NCI-H2107 treated with DMSO at 0.1 percent for 48 hours (cell line): ENCODE results near the gene HPCAL4.

Experiments
- DNase-seq: peaks from one replicate; lab custom pipeline; 2025; ENCODE audit not compliant: unreplicated experiment; lab: John Stamatoyannopoulos, UW

HPCAL4 gene

DNA sequence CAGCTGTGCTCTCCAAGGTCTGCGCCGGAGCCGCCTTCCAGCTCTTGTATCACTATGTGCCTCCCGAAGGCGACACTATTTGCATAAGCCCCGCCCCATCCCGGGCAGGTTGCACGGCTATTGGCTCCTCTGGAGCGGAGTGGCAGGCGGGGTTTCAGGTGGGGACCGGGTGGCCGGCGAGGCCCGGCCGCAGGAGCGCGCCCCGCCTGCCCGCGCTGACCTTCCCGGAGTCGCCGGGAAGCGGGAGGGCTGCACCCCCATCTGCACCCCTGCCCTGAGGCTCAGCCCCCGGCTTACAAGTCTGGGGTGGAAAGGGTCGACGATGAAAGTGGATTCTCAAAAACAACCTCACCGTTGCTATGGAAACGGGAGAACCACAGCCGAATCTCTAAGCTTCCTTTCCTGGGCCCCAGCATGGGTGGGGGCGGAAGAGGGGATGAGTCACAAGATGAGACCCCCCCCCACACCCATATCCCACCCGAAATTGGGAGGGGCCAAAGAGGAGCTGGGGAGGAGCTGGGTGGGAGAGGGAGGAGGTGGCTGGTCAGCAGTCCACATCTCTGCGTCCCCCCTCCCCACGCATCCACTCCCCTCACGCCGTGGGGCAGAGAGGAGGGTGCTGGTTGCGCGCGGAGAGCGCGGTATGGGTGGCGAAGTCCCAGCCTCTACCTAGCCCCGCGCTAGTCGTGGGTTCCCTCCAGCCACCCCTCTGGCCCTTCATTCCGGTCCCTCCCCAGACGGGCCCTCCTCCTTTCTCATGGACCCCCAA lies at the start of gene HPCAL4:
TSS of gene HPCAL4 (minus strand) at position 51 of the 769 bp plus-strand sequence. CDS start 6,830 bp downstream, outside the sequence.
- peak; percentile 100 for DNase-seq

GRCh38 chr1:39738622-39739366 lies 47.6 kb upstream of the HPCAL4 start, which contains the start of gene PPIE:
Gene PPIE (plus strand): TSS chr1:39738882. CDS start chr1:39738901, 19 bp downstream.
- peak; percentile 100 for DNase-seq

DNA sequence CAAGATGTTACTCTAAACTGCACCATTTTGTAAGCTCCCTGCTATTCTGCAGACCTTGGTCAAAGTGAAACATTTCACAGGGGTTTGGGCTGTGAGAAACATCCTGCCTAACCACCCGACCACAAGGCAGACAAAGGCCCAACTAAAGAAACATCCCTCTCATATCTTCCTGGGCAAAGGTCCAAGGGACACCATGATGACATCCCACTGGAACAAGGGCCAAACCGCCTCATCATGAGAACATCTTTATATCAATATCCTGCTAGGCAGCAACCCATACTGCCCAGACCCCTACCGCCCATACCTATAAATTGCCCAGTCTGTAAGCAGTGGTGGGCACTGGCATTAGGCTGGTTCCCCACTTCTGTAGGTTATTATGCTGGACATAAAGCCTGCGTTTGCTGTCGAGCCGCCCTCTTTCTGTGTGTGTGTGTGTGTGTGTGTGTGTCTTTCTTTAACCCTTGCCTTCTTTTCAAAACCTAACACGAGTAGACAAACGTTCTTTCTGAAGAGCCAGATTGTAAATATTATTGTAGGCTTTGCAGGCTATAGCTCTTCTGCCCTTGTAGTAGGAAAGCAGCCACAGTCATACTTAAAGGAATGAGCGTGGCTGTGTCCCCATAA lies 46.4 kb upstream of the HPCAL4 start:
- no peak for DNase-seq

DNA sequence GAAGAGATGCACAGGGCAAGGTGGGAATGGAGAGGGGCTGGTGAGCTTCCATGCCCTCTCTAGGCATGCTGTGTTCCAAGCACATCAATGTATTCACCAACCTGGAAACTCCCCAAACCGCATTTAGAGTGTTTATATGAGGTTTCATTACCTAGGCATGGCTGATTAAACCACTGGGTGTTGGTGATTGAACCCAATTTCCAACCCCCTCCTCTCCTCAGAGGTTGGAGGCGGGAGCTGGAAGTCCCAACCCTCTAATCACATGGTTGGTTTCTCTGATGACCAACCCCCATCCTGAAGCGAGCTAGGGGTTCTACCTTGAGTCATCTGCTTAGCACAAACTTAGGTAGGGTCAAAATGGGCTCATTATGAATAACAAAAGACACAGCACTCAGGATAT lies 44.5 kb upstream of the HPCAL4 start:
- peak; percentile 99 for DNase-seq

GRCh38 chr1:39733161-39733560 lies 41.9 kb upstream of the HPCAL4 start:
- DNase-seq = peak; percentile 98

DNA sequence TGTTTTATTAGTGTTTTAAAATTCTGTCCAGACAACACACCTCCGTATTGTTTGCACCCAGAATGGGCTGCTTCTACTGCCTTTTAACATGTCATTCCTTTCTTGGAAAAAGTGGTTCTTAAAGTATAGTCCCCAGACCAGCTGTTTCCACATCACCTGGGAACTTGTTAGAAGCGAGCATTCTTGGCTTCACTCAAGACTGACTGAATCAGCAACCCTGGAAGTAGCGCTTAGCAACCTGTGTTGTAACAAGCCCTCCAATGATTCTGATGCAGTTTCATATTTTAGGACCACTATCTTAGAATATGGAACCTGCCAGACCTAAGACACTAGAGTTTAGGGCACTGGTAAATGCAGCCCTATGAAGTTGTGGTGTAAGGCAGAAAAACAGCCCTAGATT lies 41.5 kb upstream of the HPCAL4 start:
- no peak for DNase-seq

DNA sequence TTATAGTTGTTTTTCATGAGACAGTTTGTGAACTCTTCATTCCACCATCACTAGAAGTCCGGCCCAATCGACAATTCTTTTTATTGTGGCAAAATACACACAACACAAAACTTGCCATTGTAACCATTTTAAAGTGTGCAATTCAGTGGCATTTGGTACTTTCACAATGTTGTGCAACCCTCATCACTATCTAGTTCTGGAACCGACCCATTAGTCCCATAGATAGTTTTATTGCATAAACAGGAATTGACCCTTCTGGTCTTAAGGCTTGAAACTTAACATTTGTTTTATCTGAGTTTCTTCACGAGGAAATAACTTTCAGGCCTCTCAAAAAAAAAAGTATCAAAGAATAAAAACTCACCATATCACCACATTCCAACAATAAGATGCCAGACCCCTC lies 38.6 kb upstream of the HPCAL4 start:
- DNase-seq = no peak

- no peak for DNase-seq
Observed at GRCh38 chr1:39729030-39729429, 37.8 kb upstream of the HPCAL4 start.

DNA sequence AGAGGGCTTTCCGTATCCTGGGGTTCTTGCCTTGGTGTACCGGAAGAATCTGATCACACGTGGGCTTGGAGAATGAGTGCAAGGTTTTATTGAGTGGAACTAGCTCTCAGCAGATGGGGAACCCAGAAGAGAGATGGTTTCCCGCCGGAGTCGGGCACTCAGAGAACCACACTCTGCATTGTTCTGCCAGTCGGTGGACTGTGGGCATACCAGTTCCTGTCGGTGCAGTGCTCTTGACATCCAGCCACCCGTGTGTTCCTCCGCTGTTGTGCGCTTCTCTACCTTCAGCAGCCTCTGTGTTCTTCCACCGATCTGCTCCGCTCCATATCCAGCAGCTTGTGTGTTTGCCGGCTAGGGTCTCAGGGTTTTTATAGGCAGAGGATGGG lies 36.7 kb upstream of the HPCAL4 start:
- peak; percentile 100 for DNase-seq

- no peak for DNase-seq
Observed at GRCh38 chr1:39727221-39727931, 36.1 kb upstream of the HPCAL4 start.

- no peak for DNase-seq
Observed at GRCh38 chr1:39726600-39726999, 35.4 kb upstream of the HPCAL4 start.

- no peak for DNase-seq
Observed at GRCh38 chr1:39722495-39722894, 31.3 kb upstream of the HPCAL4 start.

- no peak for DNase-seq
Observed at GRCh38 chr1:39721664-39722063, 30.4 kb upstream of the HPCAL4 start.

DNA sequence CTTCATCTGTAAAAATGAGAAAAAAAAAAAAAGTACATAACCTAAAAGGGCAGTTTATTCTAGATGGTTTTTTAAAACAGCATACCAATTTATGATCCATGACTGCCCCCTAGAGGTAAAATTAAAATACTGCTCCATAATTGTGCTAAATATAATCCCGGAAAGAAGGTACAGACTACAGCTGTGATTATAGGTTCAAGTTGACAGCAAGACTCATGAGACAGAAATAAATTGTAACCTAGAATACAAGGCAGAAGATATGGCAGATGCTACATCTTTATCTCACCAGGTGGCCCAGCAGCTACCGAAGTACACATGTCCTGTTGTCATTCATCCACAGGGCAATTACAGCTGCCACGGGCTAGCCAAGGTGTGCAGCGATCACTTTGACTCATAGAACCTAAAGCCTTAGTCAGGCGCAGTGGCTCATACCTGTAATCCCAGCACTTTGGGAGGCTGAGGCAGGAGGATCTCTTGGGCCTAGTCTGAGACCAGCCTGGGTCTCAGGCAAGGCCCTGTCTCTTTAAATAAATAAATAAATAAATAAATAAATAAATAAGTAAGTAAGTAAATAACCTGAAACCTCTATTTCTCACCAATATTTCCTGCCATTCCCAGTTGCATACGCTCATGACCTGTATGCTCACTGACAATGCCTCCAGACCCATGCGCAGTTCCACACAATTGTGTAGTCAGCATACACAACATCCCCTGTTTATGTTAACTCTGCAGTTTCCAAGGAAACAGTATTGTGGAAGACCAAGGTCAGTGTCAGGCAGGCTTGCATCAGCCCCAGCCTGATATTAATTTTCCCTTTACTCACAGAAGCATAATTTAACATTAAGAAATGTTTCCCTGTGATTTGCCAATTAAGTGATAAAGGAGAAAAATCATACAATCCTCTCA lies 29.1 kb upstream of the HPCAL4 start:
- peak; percentile 100 for DNase-seq

DNA sequence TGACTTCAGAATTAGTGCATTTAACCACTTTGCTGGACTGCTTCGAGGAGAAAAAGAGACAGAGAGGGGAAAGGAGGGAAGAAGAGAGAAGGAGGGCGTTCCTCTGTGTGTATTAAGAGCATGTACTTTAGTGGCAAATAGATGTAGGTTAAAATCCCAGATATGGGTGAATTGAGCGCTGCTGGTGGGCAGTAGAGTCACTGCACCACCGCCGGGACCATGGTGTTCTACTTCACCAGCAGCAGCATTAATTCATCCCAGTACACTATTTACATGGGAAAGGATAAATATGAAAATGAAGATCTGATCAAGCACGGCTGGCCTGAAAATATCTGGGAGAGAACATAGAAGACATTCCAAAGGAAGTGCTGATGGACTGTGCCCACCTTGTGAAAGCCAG lies 26.6 kb upstream of the HPCAL4 start:
- no peak for DNase-seq

DNA sequence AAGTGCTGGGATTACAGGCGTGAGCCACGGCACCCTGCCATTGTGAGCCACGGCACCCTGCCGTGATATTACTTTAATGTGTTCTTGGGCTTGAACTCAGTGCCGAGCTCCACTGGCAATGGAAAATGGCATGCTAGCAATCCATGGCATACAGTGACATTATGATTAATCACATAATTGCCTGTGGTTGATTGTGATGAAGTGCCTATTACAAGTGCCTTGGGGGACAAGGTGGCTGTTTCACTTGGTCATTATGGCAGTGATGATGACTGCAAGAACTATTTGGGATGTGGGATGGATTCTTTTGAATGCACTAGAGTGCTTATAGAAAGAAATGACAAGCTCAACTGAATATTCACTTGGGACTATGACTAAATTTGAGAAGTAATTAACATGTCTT lies 22.3 kb upstream of the HPCAL4 start:
- no peak for DNase-seq

- no peak for DNase-seq
Observed at GRCh38 chr1:39711966-39712340, 20.7 kb upstream of the HPCAL4 start.

DNA sequence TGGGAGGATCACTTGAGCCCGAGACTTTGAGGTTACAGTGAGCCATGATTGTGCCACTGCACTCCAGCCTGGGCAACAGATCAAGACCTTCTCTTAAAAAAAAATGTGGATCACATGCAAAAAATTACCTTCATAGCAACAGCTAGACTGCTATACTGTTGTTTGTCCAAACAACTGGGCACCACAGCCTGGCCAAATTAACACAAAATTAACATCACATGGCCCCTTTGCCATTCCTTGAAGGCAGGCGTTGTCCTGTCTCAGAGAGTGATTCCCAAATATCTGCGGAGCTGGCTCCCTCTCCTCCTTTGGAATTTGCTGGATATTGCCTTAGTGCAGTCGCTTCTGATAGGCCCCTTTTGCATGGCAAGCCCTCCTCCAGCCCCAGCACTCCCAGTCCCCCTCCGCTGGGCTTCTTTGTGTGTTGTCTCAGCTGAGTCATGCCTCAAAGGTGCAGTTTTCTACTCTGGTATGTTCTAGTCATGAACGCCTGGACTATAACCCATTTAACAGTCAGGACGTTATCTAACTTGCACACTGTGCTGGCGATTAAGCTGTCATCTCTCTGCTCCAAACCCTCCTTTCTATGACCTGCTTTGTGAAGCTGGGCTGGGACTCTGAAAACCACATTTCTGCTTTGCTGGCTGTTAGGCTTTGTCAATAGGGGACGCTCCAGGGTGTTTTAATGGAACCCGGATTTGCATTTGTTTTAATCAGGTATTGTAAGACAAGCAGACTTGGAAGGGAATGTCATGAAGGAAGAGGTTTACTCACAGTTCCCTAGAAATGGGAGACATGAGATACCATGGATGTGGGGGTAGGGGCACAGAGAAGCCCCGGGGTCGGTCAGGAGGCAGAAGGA lies 20.1 kb upstream of the HPCAL4 start:
- no peak for DNase-seq

DNA sequence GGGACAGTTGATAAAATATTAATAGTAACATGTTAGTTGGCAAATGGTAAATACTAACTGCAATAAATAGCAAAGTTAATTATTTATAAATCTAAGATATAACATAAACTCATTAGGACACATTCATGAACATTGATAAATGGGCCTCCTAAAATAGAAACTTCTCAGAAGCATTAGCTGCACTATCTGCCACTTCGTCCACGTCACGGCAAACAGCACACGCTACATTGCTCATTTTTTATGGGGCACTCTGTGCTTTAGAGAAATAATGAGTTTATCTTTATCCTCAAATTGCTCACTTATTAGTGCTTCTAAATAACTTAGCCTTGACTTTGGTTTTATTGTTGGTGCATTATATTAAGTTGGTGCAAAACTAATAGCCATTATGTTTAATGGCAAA lies 16.3 kb upstream of the HPCAL4 start:
- no peak for DNase-seq
